Hepatic stellate cell (primary cell): ENCODE data around the gene LMNTD2.
A peak's percentile ranks its signal among the peaks of the same experiment; 100 is the strongest.
"Not testable (repeated sequence)": the region's sequence is repeated elsewhere in the genome, so short reads cannot be mapped to it uniquely, and the experiment has no call there.

Experiments
- DNase-seq: peaks from one replicate; pipeline ENCODE4 v3.0.0; 2011; ENCODE audit warnings: low spot score

Gene LMNTD2

GRCh38 chr11:533586-534395 lies 26.7 kb downstream of the LMNTD2 start:
- DNase-seq: no peak

- no peak for DNase-seq
Measured at GRCh38 chr11:532986-533585, 27.5 kb downstream of the LMNTD2 start.

- DNase-seq: no peak
Measured at GRCh38 chr11:532527-532985, 28.0 kb downstream of the LMNTD2 start.

GRCh38 chr11:531919-532526 lies 28.5 kb downstream of the LMNTD2 start:
- no peak for DNase-seq

GRCh38 chr11:530960-531831 lies 29.3 kb downstream of the LMNTD2 start:
- DNase-seq: no peak

GRCh38 chr11:529728-530411 lies 30.7 kb downstream of the LMNTD2 start:
- no peak for DNase-seq

- no peak for DNase-seq
Measured at GRCh38 chr11:528815-529727, 31.5 kb downstream of the LMNTD2 start.

- DNase-seq: no peak
Measured at GRCh38 chr11:528166-528814, 32.2 kb downstream of the LMNTD2 start.

- DNase-seq: no peak
Measured at GRCh38 chr11:526192-526591, 34.3 kb downstream of the LMNTD2 start.

GRCh38 chr11:521177-521688 lies 39.3 kb downstream of the LMNTD2 start:
- no peak for DNase-seq

GRCh38 chr11:520428-521176 lies 39.9 kb downstream of the LMNTD2 start:
- DNase-seq: no peak

- DNase-seq: peak; percentile 91
Measured at GRCh38 chr11:518463-519202, 41.9 kb downstream of the LMNTD2 start.

- DNase-seq: not testable (repeated sequence)
Measured at GRCh38 chr11:516918-517685, 43.4 kb downstream of the LMNTD2 start.

- DNase-seq: no peak
Measured at GRCh38 chr11:516400-516799, 44.1 kb downstream of the LMNTD2 start.

- no peak for DNase-seq
Measured at GRCh38 chr11:515131-515530, 45.4 kb downstream of the LMNTD2 start.

- no peak for DNase-seq
Measured at GRCh38 chr11:514606-515005, 45.9 kb downstream of the LMNTD2 start.

GRCh38 chr11:512761-513595 lies 47.6 kb downstream of the LMNTD2 start:
- no peak for DNase-seq
